Esophagus muscularis mucosa (tissue), 4 donors: ENCODE data around the gene PER3. TPM values are rescaled to one million over a fixed set of nuclear protein-coding genes. Genes with fewer than 3 reads are reported as not detected.

ENCODE experiments used
- DNase-seq: peaks from one replicate; pipeline ENCODE4 v3.0.0-alpha.2; 2017; ENCODE audit errors: extremely low spot score
- H3K27ac ChIP-seq, 4 donors: fragments of 200-600 bp; sonication (generic); replicated peaks in 1 of 4; 1 replicate in 3 of 4; 2 replicates in 1 of 4; pipeline ENCODE4 v1.5.1; 2016 to 2019; ENCODE audit warnings: mild to moderate bottlenecking in 1 of 4
- H3K27me3 ChIP-seq, 4 donors: fragments of 200-600 bp; sonication (generic); one replicate each; pipeline versions ENCODE4 v1.5.1 to v1.6.0; 2016 to 2019
- H3K36me3 ChIP-seq, 4 donors: fragments of 200-600 bp; sonication (generic); one replicate each; pipeline ENCODE4 v1.5.1; 2016 to 2019
- H3K4me1 ChIP-seq, 4 donors: fragments of 200-600 bp; sonication (generic); one replicate each; pipeline ENCODE4 v1.5.1; 2016 to 2019
- H3K4me3 ChIP-seq, 4 donors: fragments of 200-600 bp; sonication (generic); 1 replicate in 2 of 4; 2 replicates in 2 of 4; pipeline ENCODE4 v1.5.1; 2016 to 2019; ENCODE audit warnings: mild to moderate bottlenecking in 4 of 4, moderate library complexity in 1 of 4
- H3K9me3 ChIP-seq, 4 donors: fragments of 200-600 bp; sonication (generic); 1 replicate in 3 of 4; 2 replicates in 1 of 4; pipeline ENCODE4 v1.5.1; 2016 to 2019
- EP300 ChIP-seq: sonication (generic); formaldehyde crosslinking; IDR thresholded peaks from one replicate; pipeline ENCODE4 v1.6.1; 2017; ENCODE audit warnings: antibody characterized with exemption
- POLR2A ChIP-seq: fragments of 450-650 bp; IDR thresholded peaks from one replicate; pipeline ENCODE4 v1.6.1; 2017; ENCODE audit warnings: antibody characterized with exemption, moderate library complexity, mild to moderate bottlenecking, low read depth
- POLR2AphosphoS5 ChIP-seq, 2 donors: sonication (generic); formaldehyde crosslinking; IDR thresholded peaks; one replicate each; pipeline ENCODE4 v1.6.1; 2017; ENCODE audit warnings: antibody characterized with exemption in 2 of 2
- WGBS: methylation state at CpG from one replicate; pipeline ENCODE4 v1.1.5; 2018; 5-methylcytosine and 5-hydroxymethylcytosine counted together
- intact Hi-C: fragments of 100-400 bp; cut with DNase I; formaldehyde crosslinking; loops from one replicate; pipeline ENCODE4 v1.15.1; 2023
- total RNA-seq, 4 donors: library from RNA; depleted of rRNA; stranded (reverse); fragments of >200 nt; gene quantifications; one replicate each; pipeline versions ENCODE4 v1.1.0 to v1.2.1, GENCODE V29; 2016
- TF ChIP-seq, protein P1 (sequence below), 3 experiments: fragments of 200-600 bp in 2 of 3; fragments of 450-650 bp in 1 of 3; sonication (generic) in 2 of 3; IDR thresholded peaks; one replicate each; pipeline ENCODE4 v1.5.1; 2017 to 2019; ENCODE audit warnings: antibody characterized with exemption in 3 of 3, mild to moderate bottlenecking in 2 of 3, moderate library complexity in 1 of 3

The PER3 gene
- total RNA-seq, 4 donors from 2014 or later = 25.8 to 45.8 (median 42.6) TPM

- TF ChIP-seq POLR2AphosphoS5 (IDR thresholded peaks at IDR 0.05) (no peak), POLR2A (no peak), EP300 (no peak)
- TF ChIP-seq, protein P1, sequence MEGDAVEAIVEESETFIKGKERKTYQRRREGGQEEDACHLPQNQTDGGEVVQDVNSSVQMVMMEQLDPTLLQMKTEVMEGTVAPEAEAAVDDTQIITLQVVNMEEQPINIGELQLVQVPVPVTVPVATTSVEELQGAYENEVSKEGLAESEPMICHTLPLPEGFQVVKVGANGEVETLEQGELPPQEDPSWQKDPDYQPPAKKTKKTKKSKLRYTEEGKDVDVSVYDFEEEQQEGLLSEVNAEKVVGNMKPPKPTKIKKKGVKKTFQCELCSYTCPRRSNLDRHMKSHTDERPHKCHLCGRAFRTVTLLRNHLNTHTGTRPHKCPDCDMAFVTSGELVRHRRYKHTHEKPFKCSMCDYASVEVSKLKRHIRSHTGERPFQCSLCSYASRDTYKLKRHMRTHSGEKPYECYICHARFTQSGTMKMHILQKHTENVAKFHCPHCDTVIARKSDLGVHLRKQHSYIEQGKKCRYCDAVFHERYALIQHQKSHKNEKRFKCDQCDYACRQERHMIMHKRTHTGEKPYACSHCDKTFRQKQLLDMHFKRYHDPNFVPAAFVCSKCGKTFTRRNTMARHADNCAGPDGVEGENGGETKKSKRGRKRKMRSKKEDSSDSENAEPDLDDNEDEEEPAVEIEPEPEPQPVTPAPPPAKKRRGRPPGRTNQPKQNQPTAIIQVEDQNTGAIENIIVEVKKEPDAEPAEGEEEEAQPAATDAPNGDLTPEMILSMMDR (IDR thresholded peaks at IDR 0.05) = no peak
Measured at GRCh38 chr1:7879228-7879627, 95.1 kb downstream of the PER3 start.

DNA sequence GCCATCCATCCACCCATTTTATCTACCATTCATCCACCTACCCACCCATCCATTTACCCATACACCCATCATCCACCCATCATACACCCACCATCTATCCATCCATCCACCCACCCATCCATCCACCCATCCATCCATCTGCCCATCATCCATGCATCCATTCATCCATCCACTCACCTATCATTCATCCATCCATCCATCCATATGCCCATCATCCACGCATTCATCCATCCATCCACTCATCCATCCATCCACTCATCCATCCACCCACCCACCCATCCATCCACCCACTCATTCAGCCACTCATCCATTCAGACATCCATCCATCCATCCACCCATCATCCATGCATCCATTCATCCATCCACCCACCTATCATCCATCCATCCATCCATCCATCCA lies 100.7 kb downstream of the PER3 start:
- H3K4me3 ChIP-seq = no peak overlapping the region
- H3K27me3 ChIP-seq = peaks cover 0 to 40% (median 6%) of the 10 kb centered on the region in 4 donors
- 97% methylated on average over 1 of the region's 1 CpG for WGBS
- TF ChIP-seq EP300 (no peak), POLR2AphosphoS5 (IDR thresholded peaks at IDR 0.05) (no peak), POLR2A (no peak)
- TF ChIP-seq, protein P1 (IDR thresholded peaks at IDR 0.05) = no peak
- no peaks in the 10 kb centered on the region for H3K4me1 ChIP-seq
- no peaks in the 10 kb centered on the region for H3K36me3 ChIP-seq
- H3K9me3 ChIP-seq = no peaks in the 10 kb centered on the region
- intact Hi-C loops = no loop called here
- no peak for DNase-seq
- H3K27ac ChIP-seq = no peak overlapping the region

More at GRCh38 chr1:7879228-7879627, 95.1 kb downstream of the PER3 start:
- intact Hi-C loops = no loop called here
- Histone ChIP-seq H3K4me1 (no peaks in the 10 kb centered on the region), H3K27ac (no peak overlapping the region), H3K36me3 (no peaks in the 10 kb centered on the region), H3K9me3 (peaks cover 0 to 17% (median 15%) of the 10 kb centered on the region in 4 donors), H3K4me3 (no peak overlapping the region), H3K27me3 (peaks cover 0 to 5% (median 0%) of the 10 kb centered on the region in 4 donors)
- 93% methylated on average over 3 of the region's 3 CpGs for WGBS
- no peak for DNase-seq

- H3K4me1 ChIP-seq = no peaks in the 10 kb centered on the region
- H3K9me3 ChIP-seq = no peaks in the 10 kb centered on the region
- WGBS = 37% methylated on average over 22 of the region's 27 CpGs
- TF ChIP-seq EP300 (no peak), POLR2A (no peak), POLR2AphosphoS5 (IDR thresholded peaks at IDR 0.05) (no peak)
- TF ChIP-seq, protein P1 (IDR thresholded peaks at IDR 0.05) = no peak
- H3K4me3 ChIP-seq = no peak overlapping the region
- H3K27me3 ChIP-seq = peaks cover 0 to 43% (median 6%) of the 10 kb centered on the region in 4 donors
- intact Hi-C loops = no loop called here
- DNase-seq = no peak
- H3K27ac ChIP-seq = no peak overlapping the region
- H3K36me3 ChIP-seq = no peaks in the 10 kb centered on the region
Measured at GRCh38 chr1:7885513-7886404, 101.7 kb downstream of the PER3 start.

DNA sequence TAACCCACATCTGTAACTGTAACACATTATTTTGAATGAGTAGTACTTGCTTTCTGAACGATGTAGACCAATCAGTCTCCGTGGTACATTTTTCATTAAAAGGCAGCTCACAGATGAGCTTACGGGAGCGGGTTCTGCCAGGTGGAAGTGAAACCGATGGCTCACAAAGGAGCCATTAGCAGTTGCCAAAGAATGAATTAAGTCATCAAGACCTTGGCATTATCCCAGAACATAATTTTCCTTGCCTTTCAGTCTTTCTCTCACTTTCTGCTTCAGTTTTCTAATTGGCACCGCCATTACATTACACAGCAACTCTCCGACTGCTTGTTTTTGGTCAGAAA lies 102.3 kb downstream of the PER3 start:
- H3K9me3 ChIP-seq = no peaks in the 10 kb centered on the region
- H3K27me3 ChIP-seq = peaks cover 0 to 48% (median 6%) of the 10 kb centered on the region in 4 donors
- no peak overlapping the region for H3K4me3 ChIP-seq
- DNase-seq = no peak
- no peaks in the 10 kb centered on the region for H3K36me3 ChIP-seq
- intact Hi-C loops = no loop called here
- WGBS = 57% methylated on average over 7 of the region's 7 CpGs
- no peak overlapping the region for H3K27ac ChIP-seq
- TF ChIP-seq POLR2A = no peak
- no peak for TF ChIP-seq EP300
- TF ChIP-seq, protein P1 (IDR thresholded peaks at IDR 0.05) = no peak
- TF ChIP-seq POLR2AphosphoS5 (IDR thresholded peaks at IDR 0.05) = no peak
- no peaks in the 10 kb centered on the region for H3K4me1 ChIP-seq
